Gastrocnemius medialis (tissue), 4 donors: ENCODE results near the gene CUL1. TPM values are rescaled to one million over a fixed set of nuclear protein-coding genes. Genes with fewer than 3 reads are reported as not detected.

Source experiments
- ATAC-seq, 2 donors: fragments of 150-250 bp; one replicate each; pipeline ENCODE4 v1.9.1; 2016
- DNase-seq, 2 donors: peaks; one replicate each; pipeline ENCODE4 v3.0.0-alpha.2; 2019
- H3K27ac ChIP-seq, 4 donors: fragments of 200-600 bp; sonication (generic); 1 replicate in 1 of 4; 2 replicates in 3 of 4; pipeline ENCODE4 v1.5.1; 2016 to 2018; ENCODE audit warnings: mild to moderate bottlenecking in 2 of 4, moderate library complexity in 1 of 4
- H3K27me3 ChIP-seq, 3 donors: fragments of 200-600 bp; sonication (generic) in 2 of 3; 1 replicate in 1 of 3; 2 replicates in 2 of 3; pipeline versions ENCODE4 v1.5.1 to v1.6.0; 2016 to 2019; ENCODE audit warnings: mild to moderate bottlenecking in 1 of 3, moderate library complexity in 1 of 3
- H3K36me3 ChIP-seq, 2 donors: fragments of 200-600 bp; sonication (generic) in 1 of 2; one replicate each; pipeline ENCODE4 v1.5.1; 2017 to 2018
- H3K4me1 ChIP-seq, 2 donors: fragments of 200-600 bp; sonication (generic) in 1 of 2; one replicate each; pipeline ENCODE4 v1.5.1; 2016 to 2017; ENCODE audit warnings: mild to moderate bottlenecking in 2 of 2
- H3K4me3 ChIP-seq, 4 donors: fragments of 200-600 bp; sonication (generic) in 3 of 4; 1 replicate in 1 of 4; 2 replicates in 3 of 4; pipeline ENCODE4 v1.5.1; 2016 to 2019; ENCODE audit warnings: mild to moderate bottlenecking in 2 of 4
- H3K9me3 ChIP-seq, 3 donors: fragments of 200-600 bp; sonication (generic) in 2 of 3; 1 replicate in 1 of 3; 2 replicates in 2 of 3; pipeline ENCODE4 v1.5.1; 2016 to 2019
- CTCF ChIP-seq, 5 experiments: fragments of 450-650 bp in 3 of 5; fragments of 200-600 bp in 2 of 5; sonication (generic) in 2 of 5; IDR thresholded peaks in 4 of 5; conservative IDR thresholded peaks in 1 of 5; 1 replicate in 4 of 5; 2 replicates in 1 of 5; pipeline ENCODE4 v1.5.1; 2016 to 2019; ENCODE audit warnings: antibody characterized with exemption in 5 of 5, mild to moderate bottlenecking in 3 of 5, moderate library complexity in 3 of 5
- POLR2A ChIP-seq, 2 donors: fragments of 450-650 bp; IDR thresholded peaks; one replicate each; pipeline ENCODE4 v1.6.1; 2017; ENCODE audit warnings: antibody characterized with exemption in 2 of 2, mild to moderate bottlenecking in 2 of 2, moderate library complexity in 2 of 2
- in situ Hi-C, 4 donors: fragments of 200-750 bp; cut with MboI; loops; one replicate each; pipeline versions ENCODE4 v1.15.0 to v1.8.0; 2017; ENCODE audit warnings: low sequenced_read_pairs in 4 of 4
- intact Hi-C: fragments of 100-400 bp; cut with DNase I; formaldehyde crosslinking; loops from one replicate; pipeline ENCODE4 v1.15.1; 2023; ENCODE audit warnings: low total_unique reads
- total RNA-seq, 4 donors: library from RNA; depleted of rRNA; stranded (reverse); fragments of >200 nt; gene quantifications; one replicate each; pipeline versions ENCODE4 v1.1.0 to v1.2.3, GENCODE V29; 2016

The CUL1 gene
- total RNA-seq, 4 donors from 2014 or later, result 78.7 to 101 (median 84.6) TPM

GRCh38 chr7:148697256-148698006, 1.3 kb upstream of the CUL1 start:
- peaks cover 24% of the 10 kb centered on the region in 2 donors for H3K4me1 ChIP-seq
- no peak for TF ChIP-seq CTCF (IDR thresholded peaks at IDR 0.05 in 4 of 5, conservative IDR thresholded peaks at IDR 0.05 in 1 of 5)
- peak; percentile 32 to 39 for TF ChIP-seq POLR2A (IDR thresholded peaks at IDR 0.05)
- ATAC-seq, result peak; percentile 9 to 12
- intact Hi-C loops (loop anchor here (2.0 to 5.0 kb wide), 6 partner anchors 39 to 395 kb away; partner anchors contain the start of genes EZH2, PDIA4 and ZNF786), in situ Hi-C loops (no loop called here)
- no peaks in the 10 kb centered on the region for H3K36me3 ChIP-seq
- peak overlapping the region; percentile 85 to 96 (median 92) for H3K27ac ChIP-seq
- H3K9me3 ChIP-seq, result no peaks in the 10 kb centered on the region
- H3K4me3 ChIP-seq, result peak overlapping the region; percentile 56 to 81 (median 72)
- H3K27me3 ChIP-seq, result no peaks in the 10 kb centered on the region
- peak; percentile 36 to 47 for DNase-seq

GRCh38 chr7:148698007-148698396, 701 bp upstream of the CUL1 start:
- Histone ChIP-seq H3K36me3 (no peaks in the 10 kb centered on the region), H3K9me3 (no peaks in the 10 kb centered on the region), H3K27ac (peak overlapping the region; percentile 85 to 96 (median 92)), H3K27me3 (no peaks in the 10 kb centered on the region), H3K4me1 (peaks cover 29 to 30% of the 10 kb centered on the region in 2 donors), H3K4me3 (peak overlapping the region; percentile 56 to 81 (median 72))
- in situ Hi-C loops (no loop called here), intact Hi-C loops (loop anchor here (2.0 to 5.0 kb wide), 6 partner anchors 39 to 394 kb away; partner anchors contain the start of genes EZH2, PDIA4 and ZNF786)
- TF ChIP-seq CTCF (IDR thresholded peaks at IDR 0.05 in 4 of 5, conservative IDR thresholded peaks at IDR 0.05 in 1 of 5), result no peak
- TF ChIP-seq POLR2A (IDR thresholded peaks at IDR 0.05), result no peak
- DNase-seq (no peak), ATAC-seq (peak in 1 of 2 donors; percentile 1)

- in situ Hi-C loops (no loop called here), intact Hi-C loops (loop anchor here (2.0 to 5.0 kb wide), 6 partner anchors 38 to 393 kb away; partner anchors contain the start of genes EZH2, PDIA4 and ZNF786)
- Histone ChIP-seq H3K36me3 (no peaks in the 10 kb centered on the region), H3K27ac (peak overlapping the region; percentile 85 to 96 (median 92)), H3K9me3 (no peaks in the 10 kb centered on the region), H3K4me3 (peak overlapping the region; percentile 56 to 81 (median 72)), H3K27me3 (no peaks in the 10 kb centered on the region), H3K4me1 (peaks cover 41 to 42% of the 10 kb centered on the region in 2 donors)
- TF ChIP-seq POLR2A (IDR thresholded peaks at IDR 0.05) (peak in 1 of 2 donors; percentile 36), CTCF (IDR thresholded peaks at IDR 0.05 in 4 of 5, conservative IDR thresholded peaks at IDR 0.05 in 1 of 5) (no peak)
- peak; percentile 32 to 68 for DNase-seq
- ATAC-seq, result peak; percentile 52 to 57
These were observed 500 bp downstream of the CUL1 start for GRCh38 chr7:148699024-148699781.

- DNase-seq (no peak), ATAC-seq (no peak)
- Histone ChIP-seq H3K4me3 (peak overlapping the region; percentile 56 to 81 (median 72)), H3K4me1 (peaks cover 49 to 50% of the 10 kb centered on the region in 2 donors), H3K27me3 (no peaks in the 10 kb centered on the region), H3K27ac (peak overlapping the region; percentile 85 to 96 (median 92)), H3K9me3 (no peaks in the 10 kb centered on the region), H3K36me3 (no peaks in the 10 kb centered on the region)
- intact Hi-C loops (loop anchor here (2.0 to 5.0 kb wide), 6 partner anchors 37 to 392 kb away; partner anchors contain the start of genes EZH2, PDIA4 and ZNF786), in situ Hi-C loops (loop anchor here in 2 of 4 donors (25.0 kb wide), 1 partner anchor 262 kb away; no protein-coding TSS in a partner anchor)
- TF ChIP-seq CTCF (IDR thresholded peaks at IDR 0.05 in 4 of 5, conservative IDR thresholded peaks at IDR 0.05 in 1 of 5), result no peak
- TF ChIP-seq POLR2A (IDR thresholded peaks at IDR 0.05), result no peak
These were observed 1.3 kb downstream of the CUL1 start for GRCh38 chr7:148699782-148700629.
